Heart left ventricle (tissue), 16 donors: ENCODE measurements around the gene CD276. TPM values are rescaled to one million over a fixed set of nuclear protein-coding genes. Genes with fewer than 3 reads are reported as not detected.

ENCODE experiments used
- ATAC-seq, 4 donors: fragments of 200-7000 bp; cut with Tn5 transposase; one replicate each; pipeline ENCODE4 v1.9.1; 2020 to 2022; ENCODE audit warnings: moderate library complexity in 4 of 4, mild to moderate bottlenecking in 3 of 4, moderate number of reproducible peaks in 1 of 4
- DNase-seq, 5 donors: peaks; one replicate each; pipeline ENCODE4 v3.0.0-alpha.2; 2020
- H3K27ac ChIP-seq, 12 donors: fragments of 200-600 bp; sonication (generic) in 4 of 12; one replicate each; pipeline versions ENCODE4 v1.5.0 to v1.8.0; 2016 to 2022; ENCODE audit warnings: mild to moderate bottlenecking in 2 of 12
- H3K27me3 ChIP-seq, 9 donors: fragments of 200-600 bp; sonication (generic) in 2 of 9; one replicate each; pipeline versions ENCODE4 v1.5.1 to v1.8.0; 2016 to 2022; ENCODE audit warnings: mild to moderate bottlenecking in 3 of 9
- H3K36me3 ChIP-seq, 9 donors: fragments of 200-600 bp; sonication (generic) in 2 of 9; one replicate each; pipeline versions ENCODE4 v1.5.0 to v1.8.0; 2018 to 2022; ENCODE audit warnings: mild to moderate bottlenecking in 2 of 9
- H3K4me1 ChIP-seq, 12 donors: fragments of 200-600 bp; sonication (generic) in 4 of 12; one replicate each; pipeline versions ENCODE4 v1.5.0 to v1.8.0; 2016 to 2022; ENCODE audit warnings: mild to moderate bottlenecking in 3 of 12
- H3K4me3 ChIP-seq, 12 donors: fragments of 200-600 bp; sonication (generic) in 4 of 12; one replicate each; pipeline versions ENCODE4 v1.5.0 to v1.8.0; 2017 to 2022; ENCODE audit warnings: mild to moderate bottlenecking in 9 of 12, moderate library complexity in 4 of 12
- H3K9me3 ChIP-seq, 12 donors: fragments of 200-600 bp; sonication (generic) in 4 of 12; one replicate each; pipeline versions ENCODE4 v1.5.0 to v1.8.0; 2016 to 2022; ENCODE audit warnings: mild to moderate bottlenecking in 1 of 12
- POLR2A ChIP-seq, 2 donors: fragments of 450-650 bp; IDR thresholded peaks; one replicate each; pipeline ENCODE4 v1.6.1; 2017; ENCODE audit warnings: antibody characterized with exemption in 2 of 2, mild to moderate bottlenecking in 2 of 2, moderate library complexity in 2 of 2
- WGBS, 4 donors: extraction: QIAGEN DNeasy Blood & Tissue Kit in 2 of 4; methylation state at CpG; one replicate each; pipeline versions ENCODE4 v1.1.5 to v1.1.7; 2013 to 2018; 5-methylcytosine and 5-hydroxymethylcytosine counted together
- intact Hi-C, 10 donors: fragments of 100-400 bp; cut with DNase I; formaldehyde crosslinking; loops; one replicate each; pipeline versions ENCODE4 v1.11.1 to v1.14.2; 2022
- polyA plus RNA-seq, 2 donors: library from polyadenylated mRNA; stranded (reverse); fragments of 200-250 nt; gene quantifications; one replicate each; pipeline ENCODE4 v1.2.3, GENCODE V29; 2013
- total RNA-seq, 9 donors: library from RNA; depleted of rRNA in 2 of 9; stranded (reverse); fragments of >200 nt in 2 of 9; fragmentation: NEBNext Ultra II Directional in 3 of 9; extraction: Animal tissue kit (Norgen Biotek cat#: 25700) in 3 of 9; gene quantifications; one replicate each; pipeline versions ENCODE4 v1.1.0 to v1.2.4, GENCODE V29; 2016 to 2023
- TF ChIP-seq, protein P1 (sequence below), 12 donors: fragments of 200-600 bp; sonication (generic) in 4 of 12; IDR thresholded peaks; one replicate each; pipeline versions ENCODE4 v1.5.0 to v1.8.0; 2018 to 2022; ENCODE audit warnings: antibody characterized with exemption in 12 of 12, mild to moderate bottlenecking in 5 of 12
- donor health status: ischemic (EF 13 %, LVEDD 7.1; RV severe dilation, severe dysfunction).
- donor health status: healthy with polysubstance abuse.
- donor health status: DM: no; HTN: yes; CAD: no.
- donor health status: DM: no; HTN: no; CAD: no.
- donor health status: ischemic (EF 25% LVEDD 6.9; RV normal size, moderate dysfunction).
- donor health status: ischemic (EF 25% LVEDD 5.7; RV mildly dilated, moderate dysfunction).
- donor health status: healthy.
- donor health status: DM: yes; HTN: yes; CAD: no.
- donor health status: ischemic (EF 35%, LVEDD 5.7; RV mildly dilated, moderate dysfunction).
- donor health status: nonischemic (EF 11% LVEDD 7.7; RV severe dilation, severe dysfunction).
- donor health status: DM: yes; HTN: yes; CAD: no.
- donor health status: PGD.
- donor health status: ischemic (EF 29% LVEDD 5.4; RV normal size, mild dysfunction).
- donor health status: nonischemic (EF 23%, LVEDD 6.1; RV moderate dilation, normal function).

The CD276 gene
- total and polyA plus RNA-seq, 11 donors, result 29.1 to 127 (median 53.3) TPM

DNA sequence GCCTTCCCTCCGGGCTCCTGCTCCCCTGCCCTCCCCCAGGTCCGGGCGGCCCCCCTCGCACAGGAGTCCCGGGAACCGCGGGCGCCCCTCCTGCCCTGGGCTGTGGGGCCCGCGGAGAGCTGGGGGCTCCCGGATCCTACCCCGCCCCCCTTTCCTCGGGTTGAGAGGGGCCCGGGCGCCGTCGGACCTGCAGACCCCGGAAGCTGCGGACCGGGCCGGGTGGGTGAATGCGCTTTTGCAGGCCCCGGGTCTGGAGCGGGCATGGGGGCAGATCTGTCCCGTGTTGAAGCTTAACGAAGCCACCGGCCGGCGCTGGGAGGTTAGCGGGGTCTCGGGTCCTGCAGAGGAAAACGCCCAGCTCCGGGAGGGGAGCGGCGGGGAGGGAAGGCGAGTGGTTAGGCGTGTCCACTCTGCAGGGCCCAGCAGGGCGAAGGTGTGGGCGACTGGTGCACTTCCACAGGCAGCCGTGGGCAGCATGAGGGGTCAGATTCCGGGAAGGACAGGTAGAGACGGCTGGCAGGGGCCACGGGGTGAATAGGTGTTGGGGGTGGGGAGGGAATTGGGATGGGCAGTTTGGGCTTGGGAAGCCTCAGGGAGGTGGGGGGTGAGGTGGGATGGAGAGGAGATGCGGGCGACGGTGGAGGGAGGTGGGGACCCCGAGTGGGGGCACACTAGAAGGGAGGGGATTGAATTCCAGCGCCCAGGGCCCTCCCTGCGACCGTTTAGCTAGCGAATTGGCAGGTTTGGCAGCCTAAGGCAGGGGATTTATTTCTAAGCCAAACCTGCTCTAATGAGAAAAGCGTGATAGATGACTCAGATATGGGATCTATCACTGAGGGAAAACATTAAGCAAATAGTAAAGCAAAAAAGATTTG lies 635 bp downstream of the CD276 start:
- DNase-seq, result peak in 1 of 5 donors; percentile 69
- peak overlapping the region; percentile 70 to 93 (median 84) for H3K27ac ChIP-seq
- ATAC-seq, result peak in 2 of 4 donors; percentile 6
- no peak for TF ChIP-seq POLR2A (IDR thresholded peaks at IDR 0.05)
- H3K4me1 ChIP-seq, result peaks cover 2 to 61% (median 43%) of the 10 kb centered on the region in 12 donors
- intact Hi-C loops, result loop anchor here in 3 of 10 donors (5.0 to 10.0 kb wide), 2 partner anchors 48 to 50 kb away; partner anchors contain the start of gene NPTN (in 1 of the 3)
- peaks cover 0 to 12% (median 0%) of the 10 kb centered on the region in 9 donors for H3K27me3 ChIP-seq
- peak overlapping the region; percentile 66 to 99 (median 80) for H3K4me3 ChIP-seq
- no peaks in the 10 kb centered on the region for H3K9me3 ChIP-seq
- 4 to 15% (median 6%) methylated on average over 19 to 52 of the region's 52 CpGs for WGBS, 4 donors
- no peaks in the 10 kb centered on the region for H3K36me3 ChIP-seq

DNA sequence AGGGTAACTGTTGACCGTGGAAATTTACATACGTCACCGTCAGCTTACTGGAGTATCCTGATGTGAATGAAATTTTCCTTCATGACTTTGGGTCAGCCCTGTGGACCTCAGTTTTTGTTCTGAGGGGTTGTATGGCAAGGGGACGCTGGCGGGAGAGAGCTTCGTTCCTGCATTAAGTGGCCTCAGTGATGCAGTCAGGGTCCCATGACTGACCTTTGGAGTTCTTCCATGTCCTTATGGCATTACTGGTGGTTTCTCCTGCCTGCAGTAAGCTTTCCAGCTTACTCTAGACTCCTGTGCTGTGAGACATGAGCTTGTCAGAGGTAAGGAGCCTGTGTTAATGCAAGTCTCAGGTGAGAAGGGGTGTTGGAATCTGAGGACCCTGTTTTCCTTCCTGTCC lies 1.8 kb downstream of the CD276 start:
- Histone ChIP-seq H3K36me3 (no peaks in the 10 kb centered on the region), H3K27me3 (peaks cover 0 to 12% (median 0%) of the 10 kb centered on the region in 9 donors), H3K4me3 (peak overlapping the region in 8 of 12 donors; percentile 19 to 99 (median 82)), H3K27ac (peak overlapping the region in 10 of 12 donors; percentile 8 to 93 (median 50)), H3K4me1 (peaks cover 2 to 62% (median 45%) of the 10 kb centered on the region in 12 donors), H3K9me3 (no peaks in the 10 kb centered on the region)
- no peak for DNase-seq
- WGBS, 4 donors, result 45 to 77% (median 59%) methylated on average over 6 of the region's 6 CpGs
- no peak for ATAC-seq
- intact Hi-C loops, result loop anchor here in 1 of 10 donors (10.0 kb wide), 1 partner anchor 51 kb away; the partner anchor contains the start of gene NPTN
- TF ChIP-seq POLR2A (IDR thresholded peaks at IDR 0.05), result no peak
- TF ChIP-seq, protein P1, sequence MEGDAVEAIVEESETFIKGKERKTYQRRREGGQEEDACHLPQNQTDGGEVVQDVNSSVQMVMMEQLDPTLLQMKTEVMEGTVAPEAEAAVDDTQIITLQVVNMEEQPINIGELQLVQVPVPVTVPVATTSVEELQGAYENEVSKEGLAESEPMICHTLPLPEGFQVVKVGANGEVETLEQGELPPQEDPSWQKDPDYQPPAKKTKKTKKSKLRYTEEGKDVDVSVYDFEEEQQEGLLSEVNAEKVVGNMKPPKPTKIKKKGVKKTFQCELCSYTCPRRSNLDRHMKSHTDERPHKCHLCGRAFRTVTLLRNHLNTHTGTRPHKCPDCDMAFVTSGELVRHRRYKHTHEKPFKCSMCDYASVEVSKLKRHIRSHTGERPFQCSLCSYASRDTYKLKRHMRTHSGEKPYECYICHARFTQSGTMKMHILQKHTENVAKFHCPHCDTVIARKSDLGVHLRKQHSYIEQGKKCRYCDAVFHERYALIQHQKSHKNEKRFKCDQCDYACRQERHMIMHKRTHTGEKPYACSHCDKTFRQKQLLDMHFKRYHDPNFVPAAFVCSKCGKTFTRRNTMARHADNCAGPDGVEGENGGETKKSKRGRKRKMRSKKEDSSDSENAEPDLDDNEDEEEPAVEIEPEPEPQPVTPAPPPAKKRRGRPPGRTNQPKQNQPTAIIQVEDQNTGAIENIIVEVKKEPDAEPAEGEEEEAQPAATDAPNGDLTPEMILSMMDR (IDR thresholded peaks at IDR 0.05), result no peak

DNA sequence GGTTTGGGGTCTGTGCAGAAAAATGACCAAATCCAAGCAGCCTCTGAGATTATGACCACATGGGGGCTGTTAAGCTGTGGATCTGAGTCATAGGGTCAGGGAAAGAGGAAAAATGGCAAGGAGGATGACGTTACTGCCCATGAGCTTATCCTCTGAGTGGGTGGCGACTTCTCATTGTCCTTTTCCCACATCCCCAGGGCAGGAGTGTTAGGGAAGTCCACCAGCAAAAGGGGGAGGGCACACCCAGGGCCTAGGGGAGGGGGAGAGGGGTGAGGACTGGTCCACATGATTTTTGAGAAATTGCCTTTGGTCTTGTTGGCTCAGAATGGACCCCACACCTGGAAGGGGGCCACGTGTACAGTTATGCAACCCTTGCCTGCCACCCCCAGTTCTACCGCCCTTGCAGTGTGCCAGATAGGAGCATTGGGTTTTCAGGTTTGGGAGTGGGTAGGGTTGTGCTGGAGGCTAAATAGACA lies 2.6 kb downstream of the CD276 start:
- Histone ChIP-seq H3K4me3 (peak overlapping the region in 1 of 12 donors; percentile 0), H3K36me3 (no peaks in the 10 kb centered on the region), H3K4me1 (peaks cover 2 to 69% (median 49%) of the 10 kb centered on the region in 12 donors), H3K27me3 (peaks cover 0 to 12% (median 0%) of the 10 kb centered on the region in 9 donors), H3K9me3 (no peaks in the 10 kb centered on the region), H3K27ac (peak overlapping the region in 3 of 12 donors; percentile 64 to 93 (median 86))
- ATAC-seq (peak in 3 of 4 donors; percentile 0 to 29 (median 9)), DNase-seq (no peak)
- 9 to 59% (median 57%) methylated on average over 2 to 4 of the region's 4 CpGs for WGBS, 4 donors
- TF ChIP-seq POLR2A (IDR thresholded peaks at IDR 0.05), result no peak
- TF ChIP-seq, protein P1 (IDR thresholded peaks at IDR 0.05), result no peak
- intact Hi-C loops, result loop anchor here in 1 of 10 donors (10.0 kb wide), 1 partner anchor 52 kb away; the partner anchor contains the start of gene NPTN

DNA sequence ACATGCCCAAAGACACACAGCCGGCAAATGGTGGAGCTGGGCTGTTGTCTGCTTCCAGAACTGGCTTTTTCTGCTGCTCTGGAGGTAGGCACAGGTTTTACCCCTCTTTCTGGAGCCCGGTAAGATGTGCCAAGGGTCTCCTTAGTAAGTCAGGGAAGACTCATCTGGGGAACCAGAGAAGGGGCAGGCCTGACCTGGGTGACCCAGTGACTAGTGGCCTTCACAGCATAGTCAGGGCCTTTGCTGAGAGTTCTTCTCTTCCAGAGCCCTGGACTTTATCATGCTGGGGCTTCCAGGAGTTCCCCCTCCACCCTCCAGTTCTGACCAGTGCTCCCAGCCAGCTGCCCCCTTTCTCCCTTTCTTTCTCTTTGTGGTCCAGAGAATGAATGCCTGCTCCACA lies 3.2 kb downstream of the CD276 start:
- DNase-seq (no peak), ATAC-seq (no peak)
- Histone ChIP-seq H3K36me3 (no peaks in the 10 kb centered on the region), H3K4me1 (peaks cover 2 to 74% (median 53%) of the 10 kb centered on the region in 12 donors), H3K9me3 (no peaks in the 10 kb centered on the region), H3K27ac (peak overlapping the region in 1 of 12 donors; percentile 93), H3K27me3 (peaks cover 0 to 12% (median 0%) of the 10 kb centered on the region in 9 donors), H3K4me3 (no peak overlapping the region)
- WGBS, 4 donors, result 97 to 100% (median 99%) methylated on average over 2 of the region's 2 CpGs
- TF ChIP-seq POLR2A (IDR thresholded peaks at IDR 0.05), result no peak
- TF ChIP-seq, protein P1 (IDR thresholded peaks at IDR 0.05), result no peak
- intact Hi-C loops, result loop anchor here in 1 of 10 donors (10.0 kb wide), 1 partner anchor 53 kb away; the partner anchor contains the start of gene NPTN
